Esophagus squamous epithelium (tissue), 4 donors: ENCODE results near the gene ZDHHC14.

ENCODE experiments used
- CTCF ChIP-seq, 6 experiments: fragments of 450-650 bp in 4 of 6; fragments of 200-600 bp in 2 of 6; sonication (generic) in 2 of 6; IDR thresholded peaks; one replicate each; pipeline ENCODE4 v1.5.1; 2016 to 2019; ENCODE audit warnings: antibody characterized with exemption in 6 of 6, mild to moderate bottlenecking in 4 of 6, moderate library complexity in 4 of 6
- POLR2A ChIP-seq, 4 donors: fragments of 450-650 bp; IDR thresholded peaks; one replicate each; pipeline ENCODE4 v1.6.1; 2017; ENCODE audit warnings: antibody characterized with exemption in 4 of 4, mild to moderate bottlenecking in 4 of 4, moderate library complexity in 3 of 4

- TF ChIP-seq CTCF (IDR thresholded peaks at IDR 0.05) (no peak), POLR2A (IDR thresholded peaks at IDR 0.05) (no peak)
These were observed 73.0 kb downstream of the ZDHHC14 start for GRCh38 chr6:157453978-157454377.
